Measurements from ENCODE around the gene MPP3.

GRCh38 chr17:43784628-43785101, 48.3 kb downstream of the MPP3 start:
- TF ChIP-seq CTCF (IDR thresholded peaks at IDR 0.05) = no peak
- no peak for TF ChIP-seq POLR2A (IDR thresholded peaks at IDR 0.05)
